ENCODE measurements around the gene PRKCB.

- no peak for TF ChIP-seq TAF1 (IDR thresholded peaks at IDR 0.05; ENCODE audit: low read depth)
- no peak for TF ChIP-seq CTCF (IDR thresholded peaks at IDR 0.05; ENCODE audit: poor library complexity, severe bottlenecking)
- TF ChIP-seq POLR2AphosphoS5 (IDR thresholded peaks at IDR 0.05): no peak
Measured at GRCh38 chr16:23979441-23979840, 143.7 kb downstream of the PRKCB start.

Measured in neural cell (in vitro differentiated cells).